Measurements from ENCODE around the gene H1-8.

H1-8 gene

DNA sequence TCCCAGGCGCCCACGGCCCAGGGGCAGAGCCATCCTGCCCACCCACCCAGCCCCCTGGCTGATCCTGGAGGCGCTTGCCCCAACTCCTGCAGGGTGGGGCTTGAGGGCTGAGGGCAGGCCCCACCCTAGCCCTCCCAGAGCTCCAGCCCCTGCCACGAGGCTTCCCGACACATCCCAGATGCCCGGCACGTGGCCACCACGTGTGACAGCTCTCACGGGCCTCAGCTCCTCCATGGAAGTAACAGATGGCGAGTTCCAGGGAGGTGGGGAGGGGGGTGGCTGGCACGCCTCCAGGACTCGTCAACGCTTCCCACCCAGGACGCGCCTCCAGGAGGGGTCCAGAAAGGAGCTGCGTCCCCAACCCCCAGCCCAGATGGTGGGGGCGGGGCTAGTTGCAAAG, 34.4 kb downstream of the H1-8 start:
- DNase-seq (ENCODE audit: low read depth in 1 of 2, low spot score in 1 of 2) = no peak
- TF ChIP-seq JUND (IDR thresholded peaks at IDR 0.05; ENCODE audit: low read depth) = no peak
- in situ Hi-C loops (cut with HindIII; ENCODE audit: low pct_unique_long_range_greater_than_20kb, low sequenced_read_pairs) = no loop called here

DNA sequence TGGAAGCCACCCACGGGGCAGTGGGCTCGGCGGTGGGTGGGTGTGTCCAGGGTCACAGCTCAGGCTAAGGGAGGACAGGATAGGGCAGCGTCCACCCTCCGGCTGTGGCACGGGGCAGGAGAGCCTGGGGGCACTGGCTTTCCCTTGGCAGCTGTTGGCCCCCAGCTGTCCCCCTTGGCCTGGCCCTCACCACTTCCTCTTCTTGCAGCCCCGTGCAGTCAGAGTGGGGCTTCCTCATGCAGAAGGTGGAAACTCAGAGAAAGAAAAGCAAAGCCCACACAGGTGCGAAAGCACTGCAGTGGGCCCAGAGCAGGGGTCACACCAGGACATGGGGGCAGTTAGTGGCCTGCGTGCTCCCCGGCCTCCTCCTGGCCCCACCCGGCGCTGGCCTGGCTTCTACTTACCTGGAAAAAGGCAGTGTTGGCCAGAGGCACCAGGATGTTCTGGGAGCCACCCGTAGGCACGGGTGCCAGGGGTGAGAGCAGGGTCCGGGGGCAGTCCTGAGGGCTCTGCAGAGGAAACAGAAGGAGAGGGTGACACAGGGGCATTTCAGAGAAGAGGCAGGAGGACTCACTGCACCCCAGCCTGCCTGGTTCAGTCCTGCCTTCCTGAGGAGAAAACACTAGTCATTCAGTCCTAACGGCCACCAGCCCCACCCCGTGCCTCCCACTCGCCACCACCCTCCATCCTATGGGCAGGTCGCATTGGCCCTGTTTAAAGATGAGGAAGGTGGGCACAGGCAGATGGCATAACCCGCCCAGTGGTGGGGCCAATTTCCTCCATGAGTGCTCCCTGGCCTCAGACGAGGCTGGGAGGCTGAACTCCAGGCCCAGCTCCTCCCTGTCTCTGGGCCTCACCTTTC, 35.2 kb downstream of the H1-8 start:
- in situ Hi-C loops (cut with HindIII; ENCODE audit: low pct_unique_long_range_greater_than_20kb, low sequenced_read_pairs) = no loop called here
- no peak for TF ChIP-seq JUND (IDR thresholded peaks at IDR 0.05; ENCODE audit: low read depth)
- no peak for DNase-seq (ENCODE audit: low read depth in 1 of 2, low spot score in 1 of 2)

DNA sequence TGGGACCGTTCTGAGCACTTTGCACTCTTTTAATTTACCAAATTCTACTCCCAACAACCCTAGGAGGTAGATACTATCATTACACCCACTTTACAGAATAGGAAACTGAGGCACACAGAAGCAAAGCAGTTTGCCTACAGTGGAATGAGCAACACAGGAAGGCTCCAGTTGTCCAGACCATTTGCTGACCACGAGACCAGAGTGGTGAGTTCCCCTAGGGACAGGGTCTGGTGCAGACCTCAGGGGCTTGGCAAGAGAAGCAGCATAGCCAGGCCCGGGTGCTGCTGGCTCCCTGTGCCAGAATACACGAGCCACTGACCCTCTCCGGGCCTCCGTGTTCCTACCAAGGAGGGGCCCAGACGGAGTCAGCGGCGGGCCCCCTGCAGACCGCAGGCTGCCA, 37.0 kb downstream of the H1-8 start:
- in situ Hi-C loops (cut with HindIII; ENCODE audit: low pct_unique_long_range_greater_than_20kb, low sequenced_read_pairs) = no loop called here
- DNase-seq (ENCODE audit: low read depth in 1 of 2, low spot score in 1 of 2) = no peak
- TF ChIP-seq JUND (IDR thresholded peaks at IDR 0.05; ENCODE audit: low read depth) = no peak

DNA sequence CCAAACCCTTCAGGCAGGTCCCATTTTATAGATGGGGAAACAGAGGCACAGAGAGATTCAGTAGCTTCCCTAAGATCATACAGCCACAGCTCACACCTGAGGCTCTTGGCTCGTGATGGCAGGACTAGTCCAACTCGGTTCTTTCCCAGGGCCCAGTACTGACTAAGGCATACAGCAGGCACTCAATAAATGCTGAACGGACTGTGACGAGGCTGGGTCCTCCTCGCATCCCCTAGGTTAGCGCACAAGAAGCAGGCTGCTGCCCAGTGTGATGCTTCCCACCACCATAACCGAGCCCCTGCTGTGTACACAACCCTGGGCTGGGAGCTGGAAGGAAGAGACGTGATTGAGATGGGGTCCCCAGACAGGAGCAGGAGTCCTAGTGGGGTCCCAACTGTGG, 38.6 kb downstream of the H1-8 start:
- no peak for DNase-seq (ENCODE audit: low read depth in 1 of 2, low spot score in 1 of 2)
- TF ChIP-seq JUND (IDR thresholded peaks at IDR 0.05; ENCODE audit: low read depth) = no peak
- in situ Hi-C loops (cut with HindIII; ENCODE audit: low pct_unique_long_range_greater_than_20kb, low sequenced_read_pairs) = no loop called here

DNA sequence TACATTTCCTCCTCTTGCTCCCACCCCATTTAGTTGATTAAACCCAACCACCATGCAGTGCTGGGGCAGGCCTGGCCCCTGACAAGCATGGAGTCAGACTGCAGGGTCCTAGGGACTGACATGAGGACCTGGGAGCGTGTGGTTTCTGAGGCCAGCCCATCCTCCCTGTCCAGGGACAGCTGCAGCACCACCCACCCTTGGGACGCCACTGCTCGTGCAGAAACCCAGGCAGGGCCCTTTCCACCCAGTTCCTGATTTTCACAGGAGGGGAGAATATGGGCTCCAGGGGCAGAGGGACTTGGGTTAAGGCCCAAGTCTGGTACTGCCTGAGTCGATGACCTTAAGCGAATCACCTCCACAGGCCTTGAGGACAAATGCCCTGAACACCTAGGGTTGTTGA, 39.8 kb downstream of the H1-8 start:
- in situ Hi-C loops (cut with HindIII; ENCODE audit: low pct_unique_long_range_greater_than_20kb, low sequenced_read_pairs) = no loop called here
- DNase-seq (ENCODE audit: low read depth in 1 of 2, low spot score in 1 of 2) = no peak
- no peak for TF ChIP-seq JUND (IDR thresholded peaks at IDR 0.05; ENCODE audit: low read depth)

DNA sequence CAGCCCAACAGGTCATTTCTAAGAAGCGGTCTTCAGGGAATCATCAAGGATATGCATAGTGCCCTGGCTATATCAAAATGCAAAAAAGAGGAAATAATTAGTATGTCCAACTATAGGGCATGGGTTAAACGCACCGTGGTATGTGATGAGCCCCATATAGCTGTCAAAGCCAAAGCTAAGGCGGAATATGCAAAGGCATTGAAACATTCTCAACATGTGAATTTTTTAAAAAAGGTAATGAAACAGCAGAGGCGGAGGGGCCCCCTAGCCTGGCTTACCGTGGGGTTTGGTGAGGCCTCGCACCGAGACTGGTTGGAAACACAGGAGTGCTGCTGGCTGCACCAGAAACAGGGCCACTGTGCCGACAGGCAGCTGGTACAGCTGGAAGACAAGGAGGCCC, 40.3 kb downstream of the H1-8 start:
- DNase-seq (ENCODE audit: low read depth in 1 of 2, low spot score in 1 of 2) = no peak
- TF ChIP-seq JUND (IDR thresholded peaks at IDR 0.05; ENCODE audit: low read depth) = no peak
- in situ Hi-C loops (cut with HindIII; ENCODE audit: low pct_unique_long_range_greater_than_20kb, low sequenced_read_pairs) = no loop called here

DNA sequence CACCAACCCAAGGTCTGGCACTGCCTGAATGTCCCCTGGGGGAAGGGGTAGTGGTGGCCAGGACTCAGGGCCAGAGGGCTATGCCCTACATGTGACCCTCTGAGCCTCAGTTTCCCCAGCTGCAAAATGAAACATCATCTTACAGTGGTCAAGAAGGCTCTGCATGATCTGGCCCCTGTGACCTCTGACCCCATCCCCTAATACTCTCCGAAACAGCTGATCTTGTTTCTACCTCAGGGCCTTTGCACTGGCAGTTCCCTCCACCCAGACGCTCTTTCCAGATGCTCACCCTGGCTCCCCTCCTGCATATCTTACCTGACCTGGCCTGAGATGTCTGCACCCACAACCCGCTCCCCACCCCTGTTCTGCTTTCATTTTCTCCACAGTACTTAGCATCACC, 41.7 kb downstream of the H1-8 start:
- no peak for DNase-seq (ENCODE audit: low read depth in 1 of 2, low spot score in 1 of 2)
- no peak for TF ChIP-seq JUND (IDR thresholded peaks at IDR 0.05; ENCODE audit: low read depth)
- in situ Hi-C loops (cut with HindIII; ENCODE audit: low pct_unique_long_range_greater_than_20kb, low sequenced_read_pairs) = no loop called here

DNA sequence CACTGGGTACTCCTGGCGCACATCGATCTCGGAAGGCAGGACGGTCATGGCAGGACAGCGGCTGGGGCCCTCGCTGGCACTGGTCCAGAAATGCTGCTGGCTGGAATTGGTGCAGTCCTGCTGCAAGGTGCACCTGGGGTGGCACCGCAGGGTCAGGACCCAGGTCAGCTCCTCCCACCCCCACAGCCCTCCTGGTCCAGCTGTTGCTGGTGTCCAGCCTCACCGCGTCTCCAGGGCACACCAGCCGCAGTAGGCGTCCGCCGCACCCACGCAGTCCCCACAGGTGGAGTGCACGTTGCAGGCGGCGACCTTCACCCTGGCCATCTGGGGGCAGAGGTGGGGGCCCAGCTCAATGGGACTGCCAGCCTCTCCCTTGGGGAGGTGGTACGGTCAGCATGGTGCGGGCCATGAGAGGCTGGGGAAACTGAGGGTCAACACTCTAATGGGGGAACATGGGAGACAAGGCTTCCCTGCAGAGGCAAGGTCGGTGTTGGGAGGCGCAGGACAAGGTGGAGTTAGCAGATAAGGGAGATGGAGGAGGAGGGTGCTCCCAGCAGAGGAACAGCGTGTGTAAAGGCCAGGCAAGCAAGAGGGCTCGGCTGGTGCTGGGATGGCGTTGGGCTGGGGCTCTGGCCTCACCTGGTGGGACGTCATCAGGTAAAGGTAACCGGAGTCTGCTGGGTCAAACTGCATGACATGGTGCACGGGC, 43.1 kb downstream of the H1-8 start:
- in situ Hi-C loops (cut with HindIII; ENCODE audit: low pct_unique_long_range_greater_than_20kb, low sequenced_read_pairs) = no loop called here
- TF ChIP-seq JUND (IDR thresholded peaks at IDR 0.05; ENCODE audit: low read depth) = no peak
- no peak for DNase-seq (ENCODE audit: low read depth in 1 of 2, low spot score in 1 of 2)

DNA sequence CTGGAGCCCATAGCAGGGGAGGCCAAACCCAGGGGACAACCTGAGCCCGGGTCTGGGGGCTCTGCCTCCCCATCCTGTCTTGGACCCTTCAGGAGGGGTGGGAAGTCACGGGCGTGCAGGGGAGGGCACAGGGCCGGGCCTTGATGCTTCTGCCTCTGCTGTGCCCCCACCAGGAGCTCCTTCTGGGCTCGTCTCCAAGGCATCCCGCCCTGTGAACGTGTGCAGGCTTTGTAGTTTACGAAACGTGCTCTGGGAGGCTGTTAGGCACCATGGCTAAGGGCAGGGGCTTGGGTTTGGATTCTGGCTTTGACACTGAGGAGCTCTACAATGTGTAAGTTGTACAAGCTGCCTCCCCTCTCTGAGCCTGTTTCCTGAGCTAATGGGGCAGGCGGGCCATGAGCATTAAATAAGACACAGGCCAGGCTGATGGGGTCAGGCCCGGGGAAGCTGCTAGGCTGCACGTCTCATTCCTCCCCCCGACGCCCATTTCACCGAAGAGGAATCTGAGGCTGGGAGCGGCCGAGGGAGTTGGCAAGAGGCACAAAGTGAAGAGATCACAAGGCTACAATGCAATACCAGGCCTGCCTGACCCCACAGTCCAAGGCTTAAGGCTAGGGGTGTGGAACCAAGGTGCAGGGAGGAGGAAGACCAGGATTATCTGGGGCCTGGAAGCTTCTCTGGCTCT, 43.9 kb downstream of the H1-8 start:
- in situ Hi-C loops (cut with HindIII; ENCODE audit: low pct_unique_long_range_greater_than_20kb, low sequenced_read_pairs) = no loop called here
- no peak for DNase-seq (ENCODE audit: low read depth in 1 of 2, low spot score in 1 of 2)
- TF ChIP-seq JUND (IDR thresholded peaks at IDR 0.05; ENCODE audit: low read depth) = no peak

DNA sequence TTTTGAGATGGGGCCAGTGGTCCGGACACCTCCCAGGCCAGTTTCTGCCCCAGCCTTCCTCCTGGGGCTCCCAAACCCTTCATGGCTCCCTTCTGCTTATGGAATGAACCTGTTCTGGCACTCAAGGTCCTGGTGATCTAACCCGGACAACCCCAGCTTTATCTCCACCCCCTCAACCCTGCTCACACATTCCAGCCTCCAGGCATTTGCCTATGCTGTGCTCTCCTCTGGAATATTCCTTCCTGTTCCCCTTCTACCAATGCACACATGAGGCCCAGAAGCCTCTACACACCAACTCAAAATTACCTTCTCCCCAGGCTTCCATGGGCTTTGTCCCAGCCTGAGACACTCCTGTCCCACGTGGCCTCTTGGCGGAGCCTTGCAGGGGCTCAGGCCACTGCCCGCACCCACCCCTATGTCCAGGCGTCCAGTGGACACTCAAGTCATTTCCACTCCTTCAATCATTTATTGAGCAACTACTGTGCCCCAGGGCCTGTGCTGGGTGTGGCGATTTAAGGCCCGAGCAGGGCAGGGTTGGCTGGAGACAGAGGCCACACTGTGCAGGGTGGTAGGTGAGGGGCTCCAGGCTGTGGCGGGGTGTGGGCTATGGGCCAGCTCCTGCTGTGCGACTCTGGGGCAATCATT, 44.7 kb downstream of the H1-8 start:
- no peak for TF ChIP-seq JUND (IDR thresholded peaks at IDR 0.05; ENCODE audit: low read depth)
- in situ Hi-C loops (cut with HindIII; ENCODE audit: low pct_unique_long_range_greater_than_20kb, low sequenced_read_pairs) = no loop called here
- DNase-seq (ENCODE audit: low read depth in 1 of 2, low spot score in 1 of 2) = no peak

DNA sequence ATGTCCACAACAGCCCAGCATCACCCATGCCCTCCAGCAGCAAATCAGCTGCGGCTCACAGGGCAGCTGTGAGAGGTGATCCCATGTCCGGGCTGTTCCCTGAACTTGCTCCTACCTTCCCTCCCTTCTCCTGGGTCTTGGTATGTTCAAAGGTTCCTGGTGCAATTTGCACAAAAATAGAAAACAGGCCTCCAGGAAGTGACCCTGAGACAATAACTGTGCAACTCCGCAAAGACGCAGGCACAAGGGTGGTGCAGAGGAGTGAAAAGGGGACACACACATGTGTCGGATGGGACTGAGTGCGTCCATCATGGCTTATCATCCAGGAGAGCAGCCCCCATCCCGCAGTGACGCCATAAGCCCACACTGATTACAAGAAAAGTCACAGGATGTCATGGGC, 47.2 kb downstream of the H1-8 start:
- DNase-seq (ENCODE audit: low read depth in 1 of 2, low spot score in 1 of 2) = no peak
- TF ChIP-seq JUND (IDR thresholded peaks at IDR 0.05; ENCODE audit: low read depth) = no peak
- in situ Hi-C loops (cut with HindIII; ENCODE audit: low pct_unique_long_range_greater_than_20kb, low sequenced_read_pairs) = no loop called here

DNA sequence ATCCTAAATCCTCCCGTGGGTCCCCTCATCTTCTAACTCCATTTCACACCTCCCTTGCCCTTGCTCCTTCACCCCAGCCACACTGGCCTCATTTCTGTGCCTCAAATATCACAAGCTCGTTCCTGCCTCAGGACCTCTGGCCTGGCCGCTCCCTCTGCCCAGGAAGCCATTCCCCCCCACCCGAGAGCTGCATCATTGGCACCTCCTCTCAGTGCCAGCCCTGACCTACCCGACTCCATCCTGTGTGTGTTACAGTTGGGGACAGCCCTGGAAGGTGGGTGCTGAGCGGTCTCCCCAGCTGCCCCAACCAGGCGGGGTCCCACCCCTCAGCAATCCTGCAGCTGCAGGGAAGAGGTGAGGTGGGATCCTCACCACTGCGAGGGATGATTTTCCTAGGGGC, 49.0 kb downstream of the H1-8 start:
- in situ Hi-C loops (cut with HindIII; ENCODE audit: low pct_unique_long_range_greater_than_20kb, low sequenced_read_pairs) = no loop called here
- no peak for DNase-seq (ENCODE audit: low read depth in 1 of 2, low spot score in 1 of 2)
- no peak for TF ChIP-seq JUND (IDR thresholded peaks at IDR 0.05; ENCODE audit: low read depth)
